GM12872 (cell line): ENCODE results near the gene TBCC.

Experiments used
- CTCF ChIP-seq: IDR thresholded peaks from 3 replicates; pipeline ENCODE4 v1.5.1; 2011; ENCODE audit warnings: low read depth, mild to moderate bottlenecking, low read length, moderate library complexity; ENCODE audit not compliant: insufficient read depth

TBCC gene

GRCh38 chr6:42754759-42755158 lies 8.9 kb upstream of the TBCC start:
- no peak for TF ChIP-seq CTCF

GRCh38 chr6:42751055-42751454 lies 5.2 kb upstream of the TBCC start:
- TF ChIP-seq CTCF: no peak

- no peak for TF ChIP-seq CTCF
Measured at GRCh38 chr6:42748203-42748898, 2.4 kb upstream of the TBCC start.

GRCh38 chr6:42746463-42747391 lies 824 bp upstream of the TBCC start:
- TF ChIP-seq CTCF: no peak

- TF ChIP-seq CTCF: 0 out of 3 replicates have a peak, but pooled peaks have one; percentile 2
Measured at GRCh38 chr6:42745083-42745639, 742 bp downstream of the TBCC start.

- TF ChIP-seq CTCF: no peak
Measured at GRCh38 chr6:42744351-42744893, 1.5 kb downstream of the TBCC start.
